ENCODE results near the gene MAPK4. TPM values are rescaled to one million over a fixed set of nuclear protein-coding genes. Genes with fewer than 3 reads are reported as not detected.
"Not testable (repeated sequence)": the region's sequence is repeated elsewhere in the genome, so short reads cannot be mapped to it uniquely, and the experiment has no call there.

Gene MAPK4
- total RNA-seq, 1 donor from 2014 or later: not detected

DNA sequence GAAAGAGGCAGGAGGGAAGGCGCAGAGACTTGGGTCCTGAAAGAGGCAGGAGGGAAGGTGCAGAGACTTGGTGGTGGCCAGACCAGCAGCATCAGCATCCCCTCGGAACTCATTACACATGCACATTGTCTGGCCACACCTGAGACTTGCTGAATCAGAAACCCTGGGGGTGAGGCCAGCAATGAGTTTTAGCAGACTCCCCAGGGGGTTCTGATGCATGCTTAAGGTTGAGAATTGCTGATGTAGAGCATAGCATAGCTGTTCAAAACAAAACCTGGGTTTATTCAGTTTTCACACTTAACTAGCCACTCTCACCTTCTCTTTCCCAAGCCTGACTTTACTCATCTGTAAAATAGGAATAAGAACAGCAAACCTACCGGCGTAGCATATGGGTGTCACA is 137.0 kb downstream of the MAPK4 start:
- no peak overlapping the region for H3K27ac Mint-ChIP-seq
- no peaks in the 10 kb centered on the region for H3K9me3 Mint-ChIP-seq
- intact Hi-C loops (cut with micrococcal nuclease): no loop called here
- H3K36me3 Mint-ChIP-seq (ENCODE audit: low read depth): no peaks in the 10 kb centered on the region
- H3K4me1 Mint-ChIP-seq (ENCODE audit: low read depth): no peaks in the 10 kb centered on the region
- no peaks in the 10 kb centered on the region for H3K27me3 Mint-ChIP-seq (ENCODE audit: insufficient read depth)
- no peak for DNase-seq (ENCODE audit: low spot score)
- H3K4me3 Mint-ChIP-seq: no peak overlapping the region

- Mint-ChIP-seq H3K4me3 (no peak overlapping the region), H3K9me3 (no peaks in the 10 kb centered on the region), H3K36me3 (ENCODE audit: low read depth) (no peaks in the 10 kb centered on the region), H3K27me3 (ENCODE audit: insufficient read depth) (no peaks in the 10 kb centered on the region), H3K4me1 (ENCODE audit: low read depth) (no peaks in the 10 kb centered on the region), H3K27ac (no peak overlapping the region)
- intact Hi-C loops (cut with micrococcal nuclease): no loop called here
- DNase-seq (ENCODE audit: low spot score): no peak
Measured at GRCh38 chr18:50697509-50697908, 137.6 kb downstream of the MAPK4 start.

DNA sequence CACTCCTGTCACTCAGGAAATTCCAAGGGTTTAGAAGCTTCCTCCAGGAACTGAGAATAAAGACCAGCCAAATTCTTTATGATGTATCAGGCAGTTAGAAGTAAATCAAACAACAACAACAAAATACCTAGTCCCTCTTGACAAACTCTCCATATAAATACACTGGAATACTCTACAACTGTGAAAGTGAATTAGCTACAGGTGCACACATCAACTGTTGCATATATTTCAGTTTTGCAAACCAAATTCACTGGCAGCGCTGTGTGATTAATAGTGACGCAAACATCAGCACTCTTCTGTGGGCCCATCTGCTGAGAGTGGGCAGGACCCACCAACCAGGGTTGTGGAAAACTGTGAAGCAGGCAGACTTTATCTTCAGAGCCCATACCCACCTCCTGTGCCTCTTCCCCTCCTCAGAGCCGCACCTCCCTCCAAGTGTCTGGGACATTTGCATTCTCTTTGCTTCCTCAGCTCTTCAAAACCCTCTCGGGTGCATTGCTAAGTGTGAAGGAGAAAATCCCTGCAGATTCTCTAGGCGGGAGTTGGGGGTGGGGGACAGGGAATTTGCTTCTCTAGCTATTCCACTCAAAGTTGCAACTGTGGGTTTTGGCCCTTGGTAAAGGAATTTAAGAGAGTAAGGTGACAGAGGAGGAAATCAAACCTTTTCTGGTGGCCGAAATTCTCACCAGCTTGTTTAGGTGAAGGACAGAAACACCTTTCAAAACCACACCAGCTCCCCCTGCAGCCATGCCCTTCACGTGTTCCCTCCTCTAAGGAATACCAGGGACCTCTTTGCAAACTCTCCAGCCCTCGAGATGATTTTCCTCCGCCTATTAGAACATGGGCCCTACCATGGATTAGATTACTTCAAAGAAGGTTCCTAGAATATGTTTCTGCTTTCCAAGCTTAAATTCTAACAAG is 140.6 kb downstream of the MAPK4 start:
- H3K4me3 Mint-ChIP-seq: no peak overlapping the region
- DNase-seq (ENCODE audit: low spot score): no peak
- no peaks in the 10 kb centered on the region for H3K4me1 Mint-ChIP-seq (ENCODE audit: low read depth)

GRCh38 chr18:50704357-50704940 is 144.6 kb downstream of the MAPK4 start:
- Mint-ChIP-seq H3K36me3 (ENCODE audit: low read depth) (no peaks in the 10 kb centered on the region), H3K27me3 (ENCODE audit: insufficient read depth) (peaks cover 2% of the 10 kb centered on the region), H3K9me3 (no peaks in the 10 kb centered on the region), H3K4me1 (ENCODE audit: low read depth) (no peaks in the 10 kb centered on the region), H3K27ac (no peak overlapping the region), H3K4me3 (no peak overlapping the region)
- DNase-seq (ENCODE audit: low spot score): no peak
- intact Hi-C loops (cut with micrococcal nuclease): no loop called here

More for the DNA sequence above, 140.6 kb downstream of the MAPK4 start:
- Mint-ChIP-seq H3K27me3 (ENCODE audit: insufficient read depth) (peaks cover 2% of the 10 kb centered on the region), H3K9me3 (no peaks in the 10 kb centered on the region), H3K36me3 (ENCODE audit: low read depth) (no peaks in the 10 kb centered on the region), H3K27ac (no peak overlapping the region)
- intact Hi-C loops (cut with micrococcal nuclease): no loop called here

- H3K36me3 Mint-ChIP-seq (ENCODE audit: low read depth): no peaks in the 10 kb centered on the region
- no peak for DNase-seq (ENCODE audit: low spot score)
- no peaks in the 10 kb centered on the region for H3K4me1 Mint-ChIP-seq (ENCODE audit: low read depth)
- H3K27ac Mint-ChIP-seq: no peak overlapping the region
- H3K27me3 Mint-ChIP-seq (ENCODE audit: insufficient read depth): peaks cover 2% of the 10 kb centered on the region
- H3K4me3 Mint-ChIP-seq: no peak overlapping the region
- H3K9me3 Mint-ChIP-seq: no peaks in the 10 kb centered on the region
- intact Hi-C loops (cut with micrococcal nuclease): no loop called here
Measured at GRCh38 chr18:50706199-50706598, 146.3 kb downstream of the MAPK4 start.

- H3K27ac Mint-ChIP-seq: no peak overlapping the region
- H3K9me3 Mint-ChIP-seq: no peaks in the 10 kb centered on the region
- H3K27me3 Mint-ChIP-seq (ENCODE audit: insufficient read depth): peaks cover 2% of the 10 kb centered on the region
- no peak for DNase-seq (ENCODE audit: low spot score)
- H3K4me1 Mint-ChIP-seq (ENCODE audit: low read depth): no peaks in the 10 kb centered on the region
- no peak overlapping the region for H3K4me3 Mint-ChIP-seq
- intact Hi-C loops (cut with micrococcal nuclease): no loop called here
- H3K36me3 Mint-ChIP-seq (ENCODE audit: low read depth): no peaks in the 10 kb centered on the region
Measured at GRCh38 chr18:50706651-50707050, 146.8 kb downstream of the MAPK4 start.

GRCh38 chr18:50707297-50707696 is 147.4 kb downstream of the MAPK4 start:
- H3K27ac Mint-ChIP-seq; H3K4me3 Mint-ChIP-seq; H3K36me3 Mint-ChIP-seq (ENCODE audit: low read depth); H3K4me1 Mint-ChIP-seq (ENCODE audit: low read depth); DNase-seq (ENCODE audit: low spot score); H3K27me3 Mint-ChIP-seq (ENCODE audit: insufficient read depth); intact Hi-C loops (cut with micrococcal nuclease); H3K9me3 Mint-ChIP-seq: not testable (repeated sequence)

DNA sequence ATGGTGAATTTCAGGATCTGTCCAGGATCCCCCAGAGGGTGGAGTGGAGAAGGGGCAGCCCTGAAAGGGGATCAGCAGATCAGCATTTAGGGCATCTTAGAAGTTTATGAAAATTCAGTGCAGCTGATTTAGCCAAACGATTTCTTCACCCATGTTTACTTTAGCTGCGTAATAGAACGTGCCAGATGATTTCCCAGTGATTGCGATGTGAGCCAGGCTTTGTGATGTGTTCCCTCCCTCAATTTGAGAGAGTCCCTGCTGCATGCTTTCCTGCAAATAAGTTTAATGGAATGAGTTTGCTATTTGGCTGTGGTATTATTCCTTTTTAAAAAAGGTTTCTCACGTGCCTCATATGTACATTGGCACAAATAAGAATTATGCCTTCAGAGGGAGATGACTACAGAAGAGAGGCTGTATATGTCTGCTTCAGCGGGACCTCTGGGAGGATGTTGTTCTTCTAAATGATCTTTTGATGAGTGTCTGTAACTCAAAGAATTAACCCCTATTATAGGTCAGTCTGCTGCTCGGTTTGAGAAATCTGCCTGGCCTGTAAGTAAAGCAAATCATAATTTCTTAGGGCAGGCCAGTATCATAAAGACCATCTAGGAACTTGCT is 148.1 kb downstream of the MAPK4 start:
- Mint-ChIP-seq H3K27ac (no peak overlapping the region), H3K27me3 (ENCODE audit: insufficient read depth) (peaks cover 2% of the 10 kb centered on the region), H3K4me3 (no peak overlapping the region), H3K9me3 (no peaks in the 10 kb centered on the region), H3K4me1 (ENCODE audit: low read depth) (no peaks in the 10 kb centered on the region), H3K36me3 (ENCODE audit: low read depth) (no peaks in the 10 kb centered on the region)
- intact Hi-C loops (cut with micrococcal nuclease): no loop called here
- DNase-seq (ENCODE audit: low spot score): no peak

- Mint-ChIP-seq H3K36me3 (ENCODE audit: low read depth) (no peaks in the 10 kb centered on the region), H3K27me3 (ENCODE audit: insufficient read depth) (peaks cover 2% of the 10 kb centered on the region), H3K4me3 (no peak overlapping the region), H3K9me3 (no peaks in the 10 kb centered on the region), H3K27ac (no peak overlapping the region), H3K4me1 (ENCODE audit: low read depth) (no peaks in the 10 kb centered on the region)
- no peak for DNase-seq (ENCODE audit: low spot score)
- intact Hi-C loops (cut with micrococcal nuclease): no loop called here
Measured at GRCh38 chr18:50709193-50709592, 149.3 kb downstream of the MAPK4 start.

DNA sequence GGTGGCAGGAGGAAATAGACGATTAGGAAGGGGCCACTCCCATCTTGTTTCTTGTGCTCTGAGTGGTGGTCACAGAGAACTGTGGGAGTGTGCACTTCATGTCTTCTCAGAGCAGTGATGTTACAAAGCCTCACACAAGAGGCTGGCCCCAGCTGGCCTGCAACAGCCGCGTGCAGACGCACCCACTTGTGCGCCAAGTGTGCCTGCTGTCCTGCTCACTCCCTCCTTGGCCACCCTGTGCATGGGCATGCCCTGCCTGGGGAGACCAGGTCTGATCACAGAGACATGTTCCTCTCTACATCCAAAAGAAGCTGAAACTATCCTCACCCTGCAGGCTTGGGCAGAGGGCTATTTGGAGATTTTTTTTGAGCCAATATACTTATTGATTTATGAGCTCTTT is 151.5 kb downstream of the MAPK4 start:
- H3K4me1 Mint-ChIP-seq (ENCODE audit: low read depth): no peaks in the 10 kb centered on the region
- H3K9me3 Mint-ChIP-seq: no peaks in the 10 kb centered on the region
- intact Hi-C loops (cut with micrococcal nuclease): no loop called here
- H3K36me3 Mint-ChIP-seq (ENCODE audit: low read depth): no peaks in the 10 kb centered on the region
- no peak for DNase-seq (ENCODE audit: low spot score)
- H3K27ac Mint-ChIP-seq: no peak overlapping the region
- no peak overlapping the region for H3K4me3 Mint-ChIP-seq
- H3K27me3 Mint-ChIP-seq (ENCODE audit: insufficient read depth): no peaks in the 10 kb centered on the region

GRCh38 chr18:50715919-50716318 is 156.0 kb downstream of the MAPK4 start:
- Mint-ChIP-seq H3K27me3 (ENCODE audit: insufficient read depth) (no peaks in the 10 kb centered on the region), H3K9me3 (no peaks in the 10 kb centered on the region), H3K4me1 (ENCODE audit: low read depth) (no peaks in the 10 kb centered on the region), H3K4me3 (no peak overlapping the region), H3K36me3 (ENCODE audit: low read depth) (no peaks in the 10 kb centered on the region), H3K27ac (no peak overlapping the region)
- intact Hi-C loops (cut with micrococcal nuclease): no loop called here
- DNase-seq (ENCODE audit: low spot score): no peak

DNA sequence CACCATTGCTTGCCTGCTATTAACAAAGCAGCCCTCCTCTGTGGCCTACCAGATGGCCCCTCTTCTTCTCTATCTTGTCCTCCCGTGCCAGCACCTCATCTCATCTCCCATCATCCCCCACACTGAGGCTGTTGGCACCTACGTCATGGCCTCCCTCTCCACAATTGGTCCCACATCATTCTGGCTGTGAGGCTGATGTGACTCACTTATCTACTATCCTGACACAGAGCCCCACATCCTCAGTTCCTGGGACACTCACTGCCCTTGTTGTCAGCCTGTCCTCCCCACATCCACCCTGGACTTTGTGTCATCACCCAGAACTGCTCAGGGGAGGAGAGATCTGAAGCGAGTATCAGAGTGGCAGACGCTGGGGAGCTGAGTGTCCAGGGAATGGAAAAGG is 157.0 kb downstream of the MAPK4 start:
- H3K4me1 Mint-ChIP-seq (ENCODE audit: low read depth): no peaks in the 10 kb centered on the region
- no peaks in the 10 kb centered on the region for H3K27me3 Mint-ChIP-seq (ENCODE audit: insufficient read depth)
- H3K9me3 Mint-ChIP-seq: no peaks in the 10 kb centered on the region
- H3K4me3 Mint-ChIP-seq: no peak overlapping the region
- H3K36me3 Mint-ChIP-seq (ENCODE audit: low read depth): no peaks in the 10 kb centered on the region
- no peak for DNase-seq (ENCODE audit: low spot score)
- H3K27ac Mint-ChIP-seq: no peak overlapping the region
- intact Hi-C loops (cut with micrococcal nuclease): no loop called here

DNA sequence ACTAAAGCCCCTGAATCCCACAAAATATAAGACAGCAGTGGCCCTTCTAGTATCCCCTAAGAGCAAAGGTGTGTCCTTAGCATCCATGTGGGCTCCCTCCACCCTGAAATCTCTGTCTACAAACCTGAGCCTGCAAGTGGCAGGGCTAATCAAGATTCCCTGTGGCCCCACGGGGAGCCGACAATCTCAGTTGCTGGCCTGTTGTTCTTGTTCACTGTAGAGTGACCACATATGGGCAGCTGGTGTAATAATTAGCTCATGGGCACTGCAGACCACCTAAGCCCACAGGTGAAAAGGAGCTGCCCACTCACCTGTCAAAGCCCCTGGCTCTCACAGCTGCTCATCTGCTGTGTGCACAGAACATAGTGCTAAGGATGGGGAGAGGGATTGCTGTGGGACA is 157.7 kb downstream of the MAPK4 start:
- no peak for DNase-seq (ENCODE audit: low spot score)
- H3K36me3 Mint-ChIP-seq (ENCODE audit: low read depth): no peaks in the 10 kb centered on the region
- intact Hi-C loops (cut with micrococcal nuclease): no loop called here
- H3K4me1 Mint-ChIP-seq (ENCODE audit: low read depth): no peaks in the 10 kb centered on the region
- H3K27me3 Mint-ChIP-seq (ENCODE audit: insufficient read depth): no peaks in the 10 kb centered on the region
- no peaks in the 10 kb centered on the region for H3K9me3 Mint-ChIP-seq
- no peak overlapping the region for H3K4me3 Mint-ChIP-seq
- H3K27ac Mint-ChIP-seq: no peak overlapping the region

All from activated T-helper 1 cell treated with anti-CD3 and anti-CD28 coated beads, Interleukin-12 subunit alpha, Interleukin-12 subunit beta, Interleukin-2, Interleukin-4 antibody, amounts not matched to agents 30 ng/mL and 10 ng/mL and 1 ng/mL, durations not matched to agents 14 hours and 24 hours and 36 hours (primary cell).